Neural progenitor cell (in vitro differentiated cells): ENCODE measurements around the gene TSEN34.

Experiments used
- CTCF ChIP-seq: fragments of 200-600 bp; sonication (generic); IDR thresholded peaks from 2 replicates; pipeline ENCODE4 v1.5.1; 2017; ENCODE audit warnings: antibody characterized with exemption, mild to moderate bottlenecking
- EZH2 ChIP-seq: fragments of 200-600 bp; sonication (generic); IDR thresholded peaks from 2 replicates; pipeline ENCODE4 v1.6.1; 2017; ENCODE audit warnings: antibody characterized with exemption, mild to moderate bottlenecking, moderate library complexity
- EZH2phosphoT487 ChIP-seq: fragments of 200-600 bp; sonication (generic); IDR thresholded peaks from 2 replicates; pipeline ENCODE4 v1.6.1; 2017; ENCODE audit warnings: antibody characterized with exemption

DNA sequence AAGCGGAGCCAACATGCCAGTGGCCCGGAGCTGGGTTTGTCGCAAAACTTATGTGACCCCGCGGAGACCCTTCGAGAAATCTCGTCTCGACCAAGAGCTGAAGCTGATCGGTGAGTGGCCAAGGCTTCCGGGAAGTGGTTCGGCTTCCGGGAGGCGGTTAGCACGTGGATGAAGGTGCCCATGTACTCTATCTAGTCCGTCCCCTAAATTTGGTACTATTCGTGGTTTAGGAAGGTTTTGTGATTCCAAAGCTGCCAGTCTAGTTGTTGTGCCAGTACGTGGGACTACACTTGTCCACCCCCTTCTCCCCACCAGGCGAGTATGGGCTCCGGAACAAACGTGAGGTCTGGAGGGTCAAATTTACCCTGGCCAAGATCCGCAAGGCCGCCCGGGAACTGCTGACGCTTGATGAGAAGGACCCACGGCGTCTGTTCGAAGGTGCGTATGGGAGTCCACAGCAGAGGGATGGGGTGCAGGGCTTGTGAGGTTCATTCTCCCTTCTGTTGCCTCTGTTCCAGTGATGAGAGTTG, 10.1 kb downstream of the TSEN34 start:
- TF ChIP-seq CTCF (no peak), EZH2 (no peak), EZH2phosphoT487 (no peak)
